Panc1 (cell line): ENCODE data around the gene FAM107A. TPM values are rescaled to one million over a fixed set of nuclear protein-coding genes. Genes with fewer than 3 reads are reported as not detected.

ENCODE experiments used
- total RNA-seq: library from RNA; stranded (reverse); gene quantifications from one replicate; pipeline ENCODE4 v1.2.1, GENCODE V29; 2021; ENCODE audit not compliant: unreplicated experiment

Gene FAM107A
- total RNA-seq, 1 experiment from 2014 or later: 0.08 TPM

Other genes with a start within 250 kb of the FAM107A start
- 14.2 TPM for gene PXK, start 244.5 kb downstream of the FAM107A start, total RNA-seq
- 66.6 TPM for gene PDHB, start 143.6 kb downstream of the FAM107A start, total RNA-seq
- gene KCTD6, start 85.3 kb downstream of the FAM107A start, total RNA-seq: 18.3 TPM
- 3.2 TPM for gene ACOX2, start 40.2 kb downstream of the FAM107A start, total RNA-seq
- gene FAM3D, start 89.4 kb upstream of the FAM107A start, total RNA-seq: not detected